ENCODE measurements around the gene SCUBE2. TPM values are rescaled to one million over a fixed set of nuclear protein-coding genes. Genes with fewer than 3 reads are reported as not detected.

Gene SCUBE2
- total and polyA plus RNA-seq, 4 donors, result 0.14 to 1.4 (median 0.42) TPM; not detected in 1

DNA sequence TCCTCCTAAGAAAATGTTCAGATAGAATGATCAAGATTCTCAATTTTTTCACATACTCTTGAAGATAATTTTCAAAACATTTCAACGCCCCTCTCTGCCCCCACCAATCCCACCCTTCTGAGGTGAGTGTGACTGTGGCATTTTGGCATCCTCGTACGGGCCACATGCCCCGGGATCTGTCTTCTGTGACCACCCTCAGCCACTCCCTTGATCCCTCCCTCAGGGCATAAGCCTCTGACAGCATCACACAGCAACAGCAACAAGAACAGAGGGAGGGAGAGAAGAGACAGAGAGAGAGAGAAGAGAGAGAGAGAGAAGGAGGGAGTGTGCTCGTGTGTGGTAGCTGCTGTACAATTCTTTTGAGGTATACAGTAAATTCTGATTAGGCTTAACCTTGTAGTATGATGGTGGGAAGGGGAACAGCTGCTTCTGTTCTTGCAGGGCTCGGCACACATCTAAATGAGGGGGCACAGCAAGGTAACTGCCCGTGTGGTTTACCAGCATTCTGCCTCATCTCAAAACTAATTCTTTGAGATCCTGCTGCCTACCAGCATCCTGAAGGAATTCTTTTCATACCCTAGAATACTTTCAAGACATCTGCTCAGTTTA is 21.4 kb downstream of the SCUBE2 start:
- H3K4me1 ChIP-seq (ENCODE audit: control insufficient read depth in 4 of 4, insufficient read depth in 4 of 4, low read length in 3 of 4), result no peaks in the 10 kb centered on the region
- TF ChIP-seq, protein P1, sequence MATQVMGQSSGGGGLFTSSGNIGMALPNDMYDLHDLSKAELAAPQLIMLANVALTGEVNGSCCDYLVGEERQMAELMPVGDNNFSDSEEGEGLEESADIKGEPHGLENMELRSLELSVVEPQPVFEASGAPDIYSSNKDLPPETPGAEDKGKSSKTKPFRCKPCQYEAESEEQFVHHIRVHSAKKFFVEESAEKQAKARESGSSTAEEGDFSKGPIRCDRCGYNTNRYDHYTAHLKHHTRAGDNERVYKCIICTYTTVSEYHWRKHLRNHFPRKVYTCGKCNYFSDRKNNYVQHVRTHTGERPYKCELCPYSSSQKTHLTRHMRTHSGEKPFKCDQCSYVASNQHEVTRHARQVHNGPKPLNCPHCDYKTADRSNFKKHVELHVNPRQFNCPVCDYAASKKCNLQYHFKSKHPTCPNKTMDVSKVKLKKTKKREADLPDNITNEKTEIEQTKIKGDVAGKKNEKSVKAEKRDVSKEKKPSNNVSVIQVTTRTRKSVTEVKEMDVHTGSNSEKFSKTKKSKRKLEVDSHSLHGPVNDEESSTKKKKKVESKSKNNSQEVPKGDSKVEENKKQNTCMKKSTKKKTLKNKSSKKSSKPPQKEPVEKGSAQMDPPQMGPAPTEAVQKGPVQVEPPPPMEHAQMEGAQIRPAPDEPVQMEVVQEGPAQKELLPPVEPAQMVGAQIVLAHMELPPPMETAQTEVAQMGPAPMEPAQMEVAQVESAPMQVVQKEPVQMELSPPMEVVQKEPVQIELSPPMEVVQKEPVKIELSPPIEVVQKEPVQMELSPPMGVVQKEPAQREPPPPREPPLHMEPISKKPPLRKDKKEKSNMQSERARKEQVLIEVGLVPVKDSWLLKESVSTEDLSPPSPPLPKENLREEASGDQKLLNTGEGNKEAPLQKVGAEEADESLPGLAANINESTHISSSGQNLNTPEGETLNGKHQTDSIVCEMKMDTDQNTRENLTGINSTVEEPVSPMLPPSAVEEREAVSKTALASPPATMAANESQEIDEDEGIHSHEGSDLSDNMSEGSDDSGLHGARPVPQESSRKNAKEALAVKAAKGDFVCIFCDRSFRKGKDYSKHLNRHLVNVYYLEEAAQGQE (IDR thresholded peaks at IDR 0.05), result no peak
- no peak for TF ChIP-seq RAD21 (IDR thresholded peaks at IDR 0.05)
- TF ChIP-seq YY1 (IDR thresholded peaks at IDR 0.05), result no peak
- TF ChIP-seq GABPA (IDR thresholded peaks at IDR 0.05 in 1 of 2, conservative IDR thresholded peaks at IDR 0.05 in 1 of 2), result no peak
- no peak for TF ChIP-seq RXRA (IDR thresholded peaks at IDR 0.05)
- TF ChIP-seq FOXA1 (IDR thresholded peaks at IDR 0.05), result no peak
- TF ChIP-seq FOXA2 (IDR thresholded peaks at IDR 0.05), result no peak
- no peak for TF ChIP-seq EGR1 (IDR thresholded peaks at IDR 0.05; ENCODE audit: low read depth in 2 of 2)
- TF ChIP-seq, protein P2, sequence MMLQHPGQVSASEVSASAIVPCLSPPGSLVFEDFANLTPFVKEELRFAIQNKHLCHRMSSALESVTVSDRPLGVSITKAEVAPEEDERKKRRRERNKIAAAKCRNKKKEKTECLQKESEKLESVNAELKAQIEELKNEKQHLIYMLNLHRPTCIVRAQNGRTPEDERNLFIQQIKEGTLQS (IDR thresholded peaks at IDR 0.05), result no peak
- TF ChIP-seq, protein P3, sequence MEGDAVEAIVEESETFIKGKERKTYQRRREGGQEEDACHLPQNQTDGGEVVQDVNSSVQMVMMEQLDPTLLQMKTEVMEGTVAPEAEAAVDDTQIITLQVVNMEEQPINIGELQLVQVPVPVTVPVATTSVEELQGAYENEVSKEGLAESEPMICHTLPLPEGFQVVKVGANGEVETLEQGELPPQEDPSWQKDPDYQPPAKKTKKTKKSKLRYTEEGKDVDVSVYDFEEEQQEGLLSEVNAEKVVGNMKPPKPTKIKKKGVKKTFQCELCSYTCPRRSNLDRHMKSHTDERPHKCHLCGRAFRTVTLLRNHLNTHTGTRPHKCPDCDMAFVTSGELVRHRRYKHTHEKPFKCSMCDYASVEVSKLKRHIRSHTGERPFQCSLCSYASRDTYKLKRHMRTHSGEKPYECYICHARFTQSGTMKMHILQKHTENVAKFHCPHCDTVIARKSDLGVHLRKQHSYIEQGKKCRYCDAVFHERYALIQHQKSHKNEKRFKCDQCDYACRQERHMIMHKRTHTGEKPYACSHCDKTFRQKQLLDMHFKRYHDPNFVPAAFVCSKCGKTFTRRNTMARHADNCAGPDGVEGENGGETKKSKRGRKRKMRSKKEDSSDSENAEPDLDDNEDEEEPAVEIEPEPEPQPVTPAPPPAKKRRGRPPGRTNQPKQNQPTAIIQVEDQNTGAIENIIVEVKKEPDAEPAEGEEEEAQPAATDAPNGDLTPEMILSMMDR (IDR thresholded peaks at IDR 0.05; ENCODE audit: low read depth, low read length, missing input control), result no peak
- no peak for TF ChIP-seq HNF4A (conservative IDR thresholded peaks at IDR 0.05)
- TF ChIP-seq TAF1 (conservative IDR thresholded peaks at IDR 0.05), result no peak
- TF ChIP-seq HNF4G (IDR thresholded peaks at IDR 0.05), result no peak
- TF ChIP-seq, protein P4, sequence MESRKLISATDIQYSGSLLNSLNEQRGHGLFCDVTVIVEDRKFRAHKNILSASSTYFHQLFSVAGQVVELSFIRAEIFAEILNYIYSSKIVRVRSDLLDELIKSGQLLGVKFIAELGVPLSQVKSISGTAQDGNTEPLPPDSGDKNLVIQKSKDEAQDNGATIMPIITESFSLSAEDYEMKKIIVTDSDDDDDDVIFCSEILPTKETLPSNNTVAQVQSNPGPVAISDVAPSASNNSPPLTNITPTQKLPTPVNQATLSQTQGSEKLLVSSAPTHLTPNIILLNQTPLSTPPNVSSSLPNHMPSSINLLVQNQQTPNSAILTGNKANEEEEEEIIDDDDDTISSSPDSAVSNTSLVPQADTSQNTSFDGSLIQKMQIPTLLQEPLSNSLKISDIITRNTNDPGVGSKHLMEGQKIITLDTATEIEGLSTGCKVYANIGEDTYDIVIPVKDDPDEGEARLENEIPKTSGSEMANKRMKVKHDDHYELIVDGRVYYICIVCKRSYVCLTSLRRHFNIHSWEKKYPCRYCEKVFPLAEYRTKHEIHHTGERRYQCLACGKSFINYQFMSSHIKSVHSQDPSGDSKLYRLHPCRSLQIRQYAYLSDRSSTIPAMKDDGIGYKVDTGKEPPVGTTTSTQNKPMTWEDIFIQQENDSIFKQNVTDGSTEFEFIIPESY (IDR thresholded peaks at IDR 0.05), result no peak
- TF ChIP-seq, protein P5, sequence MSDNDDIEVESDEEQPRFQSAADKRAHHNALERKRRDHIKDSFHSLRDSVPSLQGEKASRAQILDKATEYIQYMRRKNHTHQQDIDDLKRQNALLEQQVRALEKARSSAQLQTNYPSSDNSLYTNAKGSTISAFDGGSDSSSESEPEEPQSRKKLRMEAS (IDR thresholded peaks at IDR 0.05), result no peak
- no peaks in the 10 kb centered on the region for H3K9me3 ChIP-seq (ENCODE audit: control insufficient read depth in 4 of 4, low read length in 3 of 4)
- H3K27me3 ChIP-seq (ENCODE audit: control insufficient read depth in 4 of 4, insufficient read depth in 4 of 4, low read length in 3 of 4), result peaks cover 0 to 2% (median 0%) of the 10 kb centered on the region in 4 donors
- no peak overlapping the region for H3K27ac ChIP-seq (ENCODE audit: low read depth in 1 of 2, low read length in 2 of 2)
- H3K9ac ChIP-seq (ENCODE audit: low read depth in 1 of 2, low read length in 2 of 2), result no peak overlapping the region
- 88% methylated on average over 7 of the region's 7 CpGs for WGBS
- no peak for DNase-seq (ENCODE audit: low spot score)
- no peak overlapping the region for H3K4me3 ChIP-seq (ENCODE audit: low read depth in 1 of 3, low read length in 3 of 3)
- no peaks in the 10 kb centered on the region for H3K36me3 ChIP-seq (ENCODE audit: control insufficient read depth in 4 of 4, insufficient read depth in 3 of 4, low read depth in 1 of 4, low read length in 3 of 4)

DNA sequence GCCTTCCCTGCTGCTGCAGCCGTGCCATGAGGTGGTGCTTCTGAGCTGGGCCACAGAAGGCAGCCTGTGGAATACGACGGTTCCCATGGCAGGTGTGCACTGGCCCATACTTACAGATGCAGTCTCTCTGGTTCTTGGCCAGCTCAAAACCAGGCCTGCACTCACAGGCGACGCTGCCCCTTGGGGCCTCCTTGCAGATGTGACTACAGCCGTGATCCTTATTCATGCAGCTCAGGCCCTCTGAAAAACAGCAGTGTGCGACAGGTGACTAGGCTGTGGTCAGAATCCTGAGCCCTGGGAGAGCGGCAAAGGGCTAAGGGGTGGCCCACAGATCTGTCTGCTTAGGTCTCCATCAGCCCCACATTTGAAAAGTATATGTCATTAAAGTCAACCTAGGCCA is 22.1 kb downstream of the SCUBE2 start:
- H3K4me3 ChIP-seq (ENCODE audit: low read depth in 1 of 3, low read length in 3 of 3), result no peak overlapping the region
- no peak for DNase-seq (ENCODE audit: low spot score)
- 97% methylated on average over 8 of the region's 8 CpGs for WGBS
- TF ChIP-seq SP1 (IDR thresholded peaks at IDR 0.05) (no peak), YY1 (IDR thresholded peaks at IDR 0.05) (no peak), JUND (IDR thresholded peaks at IDR 0.05) (no peak), EGR1 (IDR thresholded peaks at IDR 0.05; ENCODE audit: low read depth in 2 of 2) (no peak), FOXA1 (IDR thresholded peaks at IDR 0.05) (no peak), TAF1 (conservative IDR thresholded peaks at IDR 0.05) (no peak), HNF4G (IDR thresholded peaks at IDR 0.05) (no peak), NR2F2 (IDR thresholded peaks at IDR 0.05) (no peak), RAD21 (IDR thresholded peaks at IDR 0.05) (no peak), HNF4A (conservative IDR thresholded peaks at IDR 0.05) (no peak), GABPA (IDR thresholded peaks at IDR 0.05 in 1 of 2, conservative IDR thresholded peaks at IDR 0.05 in 1 of 2) (no peak), FOXA2 (IDR thresholded peaks at IDR 0.05) (no peak)
- TF ChIP-seq, protein P5 (IDR thresholded peaks at IDR 0.05), result no peak
- TF ChIP-seq, protein P3 (IDR thresholded peaks at IDR 0.05; ENCODE audit: low read depth, low read length, missing input control), result no peak

More for the DNA sequence above, 22.1 kb downstream of the SCUBE2 start:
- H3K27me3 ChIP-seq (ENCODE audit: control insufficient read depth in 4 of 4, insufficient read depth in 4 of 4, low read length in 3 of 4), result peaks cover 0 to 2% (median 0%) of the 10 kb centered on the region in 4 donors
- H3K36me3 ChIP-seq (ENCODE audit: control insufficient read depth in 4 of 4, insufficient read depth in 3 of 4, low read depth in 1 of 4, low read length in 3 of 4), result no peaks in the 10 kb centered on the region
- no peaks in the 10 kb centered on the region for H3K4me1 ChIP-seq (ENCODE audit: control insufficient read depth in 4 of 4, insufficient read depth in 4 of 4, low read length in 3 of 4)
- H3K9ac ChIP-seq (ENCODE audit: low read depth in 1 of 2, low read length in 2 of 2), result no peak overlapping the region
- H3K9me3 ChIP-seq (ENCODE audit: control insufficient read depth in 4 of 4, low read length in 3 of 4), result no peaks in the 10 kb centered on the region
- no peak overlapping the region for H3K27ac ChIP-seq (ENCODE audit: low read depth in 1 of 2, low read length in 2 of 2)
